ENCODE results near the gene DYRK1A.

The DYRK1A gene

DNA sequence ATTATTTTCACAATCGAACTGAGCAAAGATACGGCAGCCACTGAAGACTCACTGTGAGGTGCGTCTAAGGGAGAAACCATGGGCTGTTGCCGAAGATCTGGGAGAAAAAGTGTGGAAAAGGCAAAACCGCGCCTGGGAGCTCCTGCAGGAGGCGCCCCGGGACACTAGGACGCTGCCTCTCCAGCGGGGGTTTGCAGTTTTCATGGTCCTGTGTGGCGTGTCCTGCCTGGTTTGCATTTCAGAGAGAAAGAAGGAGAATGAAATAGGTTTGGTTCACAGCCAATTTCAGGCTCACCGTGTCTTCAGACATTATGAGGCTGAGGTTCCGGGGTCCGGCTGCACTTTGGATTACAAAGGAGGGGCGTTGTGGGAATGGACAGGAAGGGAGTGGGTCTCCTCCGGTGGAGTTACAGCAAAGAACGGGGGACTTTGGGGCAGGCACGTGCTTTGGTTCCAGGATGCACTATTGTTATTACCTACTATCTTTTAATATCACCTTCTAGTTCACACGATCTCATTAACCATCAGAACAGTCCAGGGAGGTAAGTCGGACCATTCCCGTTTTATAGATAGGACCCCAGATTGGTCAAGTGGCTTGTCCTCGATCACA is 179.8 kb downstream of the DYRK1A start:
- Histone ChIP-seq H3K27ac (ENCODE audit: extremely low read depth, low read depth, low read length) (peak overlapping the region; percentile 79), H3K4me1 (ENCODE audit: control insufficient read depth, insufficient read depth, low read length) (peaks cover 23% of the 10 kb centered on the region), H3K4me3 (ENCODE audit: low read depth, low read length) (no peak overlapping the region), H3K9me3 (ENCODE audit: control insufficient read depth, insufficient read depth, low read depth, low read length) (no peaks in the 10 kb centered on the region; the same call in 1 of the 2 replicates), H3K36me3 (ENCODE audit: control insufficient read depth in 2 of 2, insufficient read depth in 1 of 2, low read length in 2 of 2) (no peaks in the 10 kb centered on the region)
- ChIA-PET CTCF (no interaction called here), POLR2A (interaction anchor here (1.8 kb wide), 1 partner anchor 17 kb away, joined by 7 read pairs; no protein-coding TSS in a partner anchor)
- TF ChIP-seq YY2 (tag by site-specific recombination; IDR thresholded peaks at IDR 0.05) (no peak), ZNF555 (tag by site-specific recombination; conservative IDR thresholded peaks at IDR 0.05) (no peak), ZIC2 (tag by site-specific recombination; IDR thresholded peaks at IDR 0.05) (no peak), ZNF16 (tag by site-specific recombination; IDR thresholded peaks at IDR 0.05; ENCODE audit: low read depth) (no peak), SP7 (tag by site-specific recombination; IDR thresholded peaks at IDR 0.05) (no peak), IKZF3 (tag by site-specific recombination; IDR thresholded peaks at IDR 0.05) (0 out of 2 replicates have a peak, but pooled peaks have one; percentile 17), ZNF341 (tag by site-specific recombination; IDR thresholded peaks at IDR 0.05; ENCODE audit: low read depth) (peak; percentile 60; the same call in 1 of the 2 replicates), ZFP41 (tag by site-specific recombination; IDR thresholded peaks at IDR 0.05; ENCODE audit: borderline replicate concordance) (no peak), ZNF366 (tag by site-specific recombination; conservative IDR thresholded peaks at IDR 0.05) (no peak)
- TF ChIP-seq, protein P1, sequence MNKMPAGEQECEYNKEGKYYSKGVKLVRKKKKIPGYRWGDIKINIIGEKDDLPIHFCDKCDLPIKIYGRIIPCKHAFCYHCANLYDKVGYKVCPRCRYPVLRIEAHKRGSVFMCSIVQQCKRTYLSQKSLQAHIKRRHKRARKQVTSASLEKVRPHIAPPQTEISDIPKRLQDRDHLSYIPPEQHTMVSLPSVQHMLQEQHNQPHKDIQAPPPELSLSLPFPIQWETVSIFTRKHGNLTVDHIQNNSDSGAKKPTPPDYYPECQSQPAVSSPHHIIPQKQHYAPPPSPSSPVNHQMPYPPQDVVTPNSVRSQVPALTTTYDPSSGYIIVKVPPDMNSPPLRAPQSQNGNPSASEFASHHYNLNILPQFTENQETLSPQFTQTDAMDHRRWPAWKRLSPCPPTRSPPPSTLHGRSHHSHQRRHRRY (tag by site-specific recombination; IDR thresholded peaks at IDR 0.05) = no peak
- TF ChIP-seq, protein P2, sequence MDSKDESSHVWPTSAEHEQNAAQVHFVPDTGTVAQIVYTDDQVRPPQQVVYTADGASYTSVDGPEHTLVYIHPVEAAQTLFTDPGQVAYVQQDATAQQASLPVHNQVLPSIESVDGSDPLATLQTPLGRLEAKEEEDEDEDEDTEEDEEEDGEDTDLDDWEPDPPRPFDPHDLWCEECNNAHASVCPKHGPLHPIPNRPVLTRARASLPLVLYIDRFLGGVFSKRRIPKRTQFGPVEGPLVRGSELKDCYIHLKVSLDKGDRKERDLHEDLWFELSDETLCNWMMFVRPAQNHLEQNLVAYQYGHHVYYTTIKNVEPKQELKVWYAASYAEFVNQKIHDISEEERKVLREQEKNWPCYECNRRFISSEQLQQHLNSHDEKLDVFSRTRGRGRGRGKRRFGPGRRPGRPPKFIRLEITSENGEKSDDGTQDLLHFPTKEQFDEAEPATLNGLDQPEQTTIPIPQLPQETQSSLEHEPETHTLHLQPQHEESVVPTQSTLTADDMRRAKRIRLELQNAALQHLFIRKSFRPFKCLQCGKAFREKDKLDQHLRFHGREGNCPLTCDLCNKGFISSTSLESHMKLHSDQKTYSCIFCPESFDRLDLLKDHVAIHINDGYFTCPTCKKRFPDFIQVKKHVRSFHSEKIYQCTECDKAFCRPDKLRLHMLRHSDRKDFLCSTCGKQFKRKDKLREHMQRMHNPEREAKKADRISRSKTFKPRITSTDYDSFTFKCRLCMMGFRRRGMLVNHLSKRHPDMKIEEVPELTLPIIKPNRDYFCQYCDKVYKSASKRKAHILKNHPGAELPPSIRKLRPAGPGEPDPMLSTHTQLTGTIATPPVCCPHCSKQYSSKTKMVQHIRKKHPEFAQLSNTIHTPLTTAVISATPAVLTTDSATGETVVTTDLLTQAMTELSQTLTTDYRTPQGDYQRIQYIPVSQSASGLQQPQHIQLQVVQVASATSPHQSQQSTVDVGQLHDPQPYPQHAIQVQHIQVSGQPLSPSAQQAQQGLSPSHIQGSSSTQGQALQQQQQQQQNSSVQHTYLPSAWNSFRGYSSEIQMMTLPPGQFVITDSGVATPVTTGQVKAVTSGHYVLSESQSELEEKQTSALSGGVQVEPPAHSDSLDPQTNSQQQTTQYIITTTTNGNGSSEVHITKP (tag by site-specific recombination; IDR thresholded peaks at IDR 0.05) = peak; percentile 32; the same call in 1 of the 2 replicates

DNA sequence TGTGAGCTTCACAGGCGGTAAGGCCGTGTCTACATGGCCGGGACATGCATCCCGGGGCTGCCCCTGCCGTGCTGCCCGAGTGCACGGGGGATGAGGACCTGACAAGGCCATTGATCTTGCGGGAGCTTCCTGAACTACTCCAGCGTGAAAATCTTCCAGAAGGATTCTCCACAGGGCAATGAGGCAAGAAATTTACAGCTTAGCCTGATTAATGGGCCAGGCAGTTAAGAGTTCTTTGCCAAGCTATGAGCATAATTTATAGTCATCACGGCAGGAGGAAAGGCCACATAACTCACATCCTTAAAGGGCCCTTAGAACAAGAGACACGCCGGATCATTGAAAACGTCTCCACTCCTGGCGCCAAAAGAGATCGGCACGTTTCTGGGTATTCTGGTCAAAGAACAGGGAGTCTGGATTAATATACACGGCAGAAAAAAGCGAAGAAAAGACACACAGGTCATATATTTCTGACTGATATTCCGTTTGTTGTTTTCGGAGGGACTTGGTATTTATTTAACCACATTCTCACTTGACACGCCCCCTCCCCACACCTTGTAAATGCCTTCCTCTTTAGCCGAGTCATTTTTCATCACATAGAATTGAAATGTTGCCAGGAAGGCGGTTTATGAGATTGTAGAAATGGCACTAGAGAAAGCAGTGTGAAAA is 180.5 kb downstream of the DYRK1A start:
- H3K36me3 ChIP-seq (ENCODE audit: control insufficient read depth in 2 of 2, insufficient read depth in 1 of 2, low read length in 2 of 2) = no peaks in the 10 kb centered on the region
- POLR2A ChIA-PET = interaction anchor here (1.8 kb wide), 1 partner anchor 17 kb away, joined by 7 read pairs; no protein-coding TSS in a partner anchor
- H3K27ac ChIP-seq (ENCODE audit: extremely low read depth, low read depth, low read length) = peak overlapping the region; percentile 79
- H3K4me1 ChIP-seq (ENCODE audit: control insufficient read depth, insufficient read depth, low read length) = peaks cover 27% of the 10 kb centered on the region
- no peaks in the 10 kb centered on the region; the same call in 1 of the 2 replicates for H3K9me3 ChIP-seq (ENCODE audit: control insufficient read depth, insufficient read depth, low read depth, low read length)
- no peak overlapping the region for H3K4me3 ChIP-seq (ENCODE audit: low read depth, low read length)
- CTCF ChIA-PET = no interaction called here
- TF ChIP-seq ZXDB (tag by site-specific recombination; IDR thresholded peaks at IDR 0.05) (peak; percentile 95), ZNF654 (tag by site-specific recombination; IDR thresholded peaks at IDR 0.05; ENCODE audit: low read depth) (no peak), KLF1 (tag by site-specific recombination; IDR thresholded peaks at IDR 0.05) (peak; percentile 91), ZNF221 (tag by site-specific recombination; IDR thresholded peaks at IDR 0.05; ENCODE audit: borderline replicate concordance) (0 out of 2 replicates have a peak, but pooled peaks have one; percentile 7), TCF7L2 (IDR thresholded peaks at IDR 0.05; ENCODE audit: borderline replicate concordance, low read depth, low read length) (no peak), ZNF785 (tag by site-specific recombination; IDR thresholded peaks at IDR 0.05) (no peak), ZNF292 (tag by site-specific recombination; IDR thresholded peaks at IDR 0.05; ENCODE audit: borderline replicate concordance, low read depth) (no peak), SCRT2 (tag by site-specific recombination; IDR thresholded peaks at IDR 0.05) (peak; percentile 86)
- TF ChIP-seq, protein P3, sequence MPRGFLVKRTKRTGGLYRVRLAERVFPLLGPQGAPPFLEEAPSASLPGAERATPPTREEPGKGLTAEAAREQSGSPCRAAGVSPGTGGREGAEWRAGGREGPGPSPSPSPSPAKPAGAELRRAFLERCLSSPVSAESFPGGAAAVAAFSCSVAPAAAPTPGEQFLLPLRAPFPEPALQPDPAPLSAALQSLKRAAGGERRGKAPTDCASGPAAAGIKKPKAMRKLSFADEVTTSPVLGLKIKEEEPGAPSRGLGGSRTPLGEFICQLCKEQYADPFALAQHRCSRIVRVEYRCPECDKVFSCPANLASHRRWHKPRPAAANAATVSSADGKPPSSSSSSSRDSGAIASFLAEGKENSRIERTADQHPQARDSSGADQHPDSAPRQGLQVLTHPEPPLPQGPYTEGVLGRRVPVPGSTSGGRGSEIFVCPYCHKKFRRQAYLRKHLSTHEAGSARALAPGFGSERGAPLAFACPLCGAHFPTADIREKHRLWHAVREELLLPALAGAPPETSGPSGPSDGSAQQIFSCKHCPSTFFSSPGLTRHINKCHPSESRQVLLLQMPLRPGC (tag by site-specific recombination; IDR thresholded peaks at IDR 0.05) = peak; percentile 64
- TF ChIP-seq, protein P4, sequence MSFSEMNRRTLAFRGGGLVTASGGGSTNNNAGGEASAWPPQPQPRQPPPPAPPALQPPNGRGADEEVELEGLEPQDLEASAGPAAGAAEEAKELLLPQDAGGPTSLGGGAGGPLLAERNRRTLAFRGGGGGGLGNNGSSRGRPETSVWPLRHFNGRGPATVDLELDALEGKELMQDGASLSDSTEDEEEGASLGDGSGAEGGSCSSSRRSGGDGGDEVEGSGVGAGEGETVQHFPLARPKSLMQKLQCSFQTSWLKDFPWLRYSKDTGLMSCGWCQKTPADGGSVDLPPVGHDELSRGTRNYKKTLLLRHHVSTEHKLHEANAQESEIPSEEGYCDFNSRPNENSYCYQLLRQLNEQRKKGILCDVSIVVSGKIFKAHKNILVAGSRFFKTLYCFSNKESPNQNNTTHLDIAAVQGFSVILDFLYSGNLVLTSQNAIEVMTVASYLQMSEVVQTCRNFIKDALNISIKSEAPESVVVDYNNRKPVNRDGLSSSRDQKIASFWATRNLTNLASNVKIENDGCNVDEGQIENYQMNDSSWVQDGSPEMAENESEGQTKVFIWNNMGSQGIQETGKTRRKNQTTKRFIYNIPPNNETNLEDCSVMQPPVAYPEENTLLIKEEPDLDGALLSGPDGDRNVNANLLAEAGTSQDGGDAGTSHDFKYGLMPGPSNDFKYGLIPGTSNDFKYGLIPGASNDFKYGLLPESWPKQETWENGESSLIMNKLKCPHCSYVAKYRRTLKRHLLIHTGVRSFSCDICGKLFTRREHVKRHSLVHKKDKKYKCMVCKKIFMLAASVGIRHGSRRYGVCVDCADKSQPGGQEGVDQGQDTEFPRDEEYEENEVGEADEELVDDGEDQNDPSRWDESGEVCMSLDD (tag by site-specific recombination; IDR thresholded peaks at IDR 0.05) = 0 out of 2 replicates have a peak, but pooled peaks have one; percentile 15
- TF ChIP-seq, protein P5, sequence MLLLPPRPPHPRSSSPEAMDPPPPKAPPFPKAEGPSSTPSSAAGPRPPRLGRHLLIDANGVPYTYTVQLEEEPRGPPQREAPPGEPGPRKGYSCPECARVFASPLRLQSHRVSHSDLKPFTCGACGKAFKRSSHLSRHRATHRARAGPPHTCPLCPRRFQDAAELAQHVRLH (tag by site-specific recombination; IDR thresholded peaks at IDR 0.05) = no peak; the same call in 1 of the 2 replicates
- TF ChIP-seq, protein P6, sequence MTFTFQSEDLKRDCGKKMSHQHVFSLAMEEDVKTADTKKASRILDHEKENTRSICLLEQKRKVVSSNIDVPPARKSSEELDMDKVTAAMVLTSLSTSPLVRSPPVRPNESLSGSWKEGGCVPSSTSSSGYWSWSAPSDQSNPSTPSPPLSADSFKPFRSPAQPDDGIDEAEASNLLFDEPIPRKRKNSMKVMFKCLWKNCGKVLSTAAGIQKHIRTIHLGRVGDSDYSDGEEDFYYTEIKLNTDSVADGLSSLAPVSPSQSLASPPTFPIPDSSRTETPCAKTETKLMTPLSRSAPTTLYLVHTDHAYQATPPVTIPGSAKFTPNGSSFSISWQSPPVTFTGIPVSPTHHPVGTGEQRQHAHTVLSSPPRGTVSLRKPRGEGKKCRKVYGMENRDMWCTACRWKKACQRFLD (tag by site-specific recombination; IDR thresholded peaks at IDR 0.05) = no peak

All from HEK293 (cell line).